Breast epithelium (tissue), 4 donors: ENCODE measurements around the gene TNFRSF1A. TPM values are rescaled to one million over a fixed set of nuclear protein-coding genes. Genes with fewer than 3 reads are reported as not detected.
A peak's percentile ranks its signal among the peaks of the same experiment; 100 is the strongest.

ENCODE experiments used
- DNase-seq, 2 donors: peaks; one replicate each; pipeline ENCODE4 v3.0.0-alpha.2; 2019; ENCODE audit warnings: low spot score in 2 of 2
- H3K27ac ChIP-seq, 2 donors: fragments of 200-600 bp; sonication (generic) in 1 of 2; one replicate each; pipeline ENCODE4 v1.5.1; 2016 to 2019; ENCODE audit warnings: mild to moderate bottlenecking in 1 of 2
- H3K27me3 ChIP-seq, 2 donors: fragments of 200-600 bp; sonication (generic) in 1 of 2; one replicate each; pipeline versions ENCODE4 v1.5.1 to v1.6.0; 2017 to 2019; ENCODE audit warnings: control low read depth in 1 of 2, mild to moderate bottlenecking in 1 of 2
- H3K36me3 ChIP-seq: fragments of 200-600 bp; one replicate; pipeline ENCODE4 v1.5.1; 2019
- H3K4me1 ChIP-seq, 2 donors: fragments of 200-600 bp; sonication (generic); one replicate each; pipeline ENCODE4 v1.5.1; 2016 to 2019; ENCODE audit warnings: control low read depth in 1 of 2
- H3K4me3 ChIP-seq, 3 donors: fragments of 200-600 bp; sonication (generic); 1 replicate in 2 of 3; 2 replicates in 1 of 3; pipeline ENCODE4 v1.5.1; 2016 to 2019; ENCODE audit warnings: mild to moderate bottlenecking in 3 of 3, moderate library complexity in 2 of 3
- H3K9me3 ChIP-seq, 2 donors: fragments of 200-600 bp; sonication (generic) in 1 of 2; one replicate each; pipeline ENCODE4 v1.5.1; 2016 to 2019; ENCODE audit warnings: control low read depth in 1 of 2
- CTCF ChIP-seq, 3 donors: fragments of 450-650 bp; IDR thresholded peaks; one replicate each; pipeline ENCODE4 v1.5.1; 2016 to 2017; ENCODE audit warnings: antibody characterized with exemption in 3 of 3, mild to moderate bottlenecking in 3 of 3, moderate library complexity in 3 of 3
- POLR2A ChIP-seq: fragments of 450-650 bp; IDR thresholded peaks from one replicate; pipeline ENCODE4 v1.6.1; 2016; ENCODE audit warnings: antibody characterized with exemption, mild to moderate bottlenecking, moderate library complexity
- POLR2AphosphoS5 ChIP-seq, 3 donors: sonication (generic); formaldehyde crosslinking; IDR thresholded peaks; one replicate each; pipeline ENCODE4 v1.6.1; 2017; ENCODE audit warnings: antibody characterized with exemption in 3 of 3
- intact Hi-C: fragments of 100-400 bp; cut with DNase I; formaldehyde crosslinking; loops from one replicate; pipeline ENCODE4 v1.15.1; 2023; ENCODE audit warnings: low total_unique reads
- total RNA-seq, 3 donors: library from RNA; depleted of rRNA; stranded (reverse); fragments of >200 nt; gene quantifications; one replicate each; pipeline ENCODE4 v1.1.0, GENCODE V29; 2016

The TNFRSF1A gene
- total RNA-seq, 3 donors from 2014 or later = 232 to 256 (median 238) TPM

- intact Hi-C loops = no loop called here
Observed at GRCh38 chr12:6328045-6328779, 13.7 kb downstream of the TNFRSF1A start.

GRCh38 chr12:6327229-6328041 is 14.4 kb downstream of the TNFRSF1A start:
- H3K9me3 ChIP-seq = no peaks in the 10 kb centered on the region
- H3K4me3 ChIP-seq = peak overlapping the region in 2 of 3 donors; percentile 14 to 41
- H3K27me3 ChIP-seq = no peaks in the 10 kb centered on the region
- no peak for TF ChIP-seq POLR2AphosphoS5 (IDR thresholded peaks at IDR 0.05)
- no peak for TF ChIP-seq CTCF (IDR thresholded peaks at IDR 0.05)
- no peak for TF ChIP-seq POLR2A
- no peak for DNase-seq
- H3K27ac ChIP-seq = peak overlapping the region; percentile 56 to 82
- intact Hi-C loops = no loop called here
- H3K4me1 ChIP-seq = peaks cover 13 to 16% of the 10 kb centered on the region in 2 donors
- H3K36me3 ChIP-seq = peaks cover 14% of the 10 kb centered on the region

More at GRCh38 chr12:6328045-6328779, 13.7 kb downstream of the TNFRSF1A start:
- Histone ChIP-seq H3K4me3 (peak overlapping the region in 1 of 3 donors; percentile 41), H3K36me3 (peaks cover 14% of the 10 kb centered on the region), H3K9me3 (no peaks in the 10 kb centered on the region), H3K4me1 (peaks cover 8 to 10% of the 10 kb centered on the region in 2 donors), H3K27ac (peak overlapping the region; percentile 56 to 82), H3K27me3 (no peaks in the 10 kb centered on the region)
- TF ChIP-seq POLR2A (no peak), CTCF (IDR thresholded peaks at IDR 0.05) (no peak), POLR2AphosphoS5 (IDR thresholded peaks at IDR 0.05) (no peak)
- no peak for DNase-seq

- no peaks in the 10 kb centered on the region for H3K9me3 ChIP-seq
- no peaks in the 10 kb centered on the region for H3K27me3 ChIP-seq
- peaks cover 14% of the 10 kb centered on the region for H3K36me3 ChIP-seq
- intact Hi-C loops = no loop called here
- H3K4me1 ChIP-seq = peaks cover 13 to 16% of the 10 kb centered on the region in 2 donors
- peak in 2 of 3 donors; percentile 30 to 68 for TF ChIP-seq POLR2AphosphoS5 (IDR thresholded peaks at IDR 0.05)
- TF ChIP-seq CTCF (IDR thresholded peaks at IDR 0.05) = peak in 2 of 3 donors; percentile 5 to 39
- TF ChIP-seq POLR2A = no peak
- no peak for DNase-seq
- H3K4me3 ChIP-seq = peak overlapping the region in 1 of 3 donors; percentile 24
- peak overlapping the region; percentile 56 to 82 for H3K27ac ChIP-seq
Observed at GRCh38 chr12:6326316-6327228, 15.3 kb downstream of the TNFRSF1A start.

- TF ChIP-seq POLR2A = no peak
- H3K4me3 ChIP-seq = no peak overlapping the region
- H3K36me3 ChIP-seq = peaks cover 9% of the 10 kb centered on the region
- H3K9me3 ChIP-seq = no peaks in the 10 kb centered on the region
- no peaks in the 10 kb centered on the region for H3K27me3 ChIP-seq
- no peak for DNase-seq
- intact Hi-C loops = loop anchor here (2.0 kb wide), 1 partner anchor 56 kb away; no protein-coding TSS in a partner anchor
- peaks cover 13 to 16% of the 10 kb centered on the region in 2 donors for H3K4me1 ChIP-seq
- peak overlapping the region; percentile 91 to 92 for H3K27ac ChIP-seq
Observed at GRCh38 chr12:6324936-6325750, 16.7 kb downstream of the TNFRSF1A start.
